ENCODE data around the gene SPRTN. TPM values are rescaled to one million over a fixed set of nuclear protein-coding genes. Genes with fewer than 3 reads are reported as not detected.
A peak's percentile ranks its signal among the peaks of the same experiment; 100 is the strongest.

The SPRTN gene
- total and polyA plus RNA-seq, 2 donors (not counting 1 experiment from before 2014, with no cell fraction given): 3.5 to 13.4 TPM

DNA sequence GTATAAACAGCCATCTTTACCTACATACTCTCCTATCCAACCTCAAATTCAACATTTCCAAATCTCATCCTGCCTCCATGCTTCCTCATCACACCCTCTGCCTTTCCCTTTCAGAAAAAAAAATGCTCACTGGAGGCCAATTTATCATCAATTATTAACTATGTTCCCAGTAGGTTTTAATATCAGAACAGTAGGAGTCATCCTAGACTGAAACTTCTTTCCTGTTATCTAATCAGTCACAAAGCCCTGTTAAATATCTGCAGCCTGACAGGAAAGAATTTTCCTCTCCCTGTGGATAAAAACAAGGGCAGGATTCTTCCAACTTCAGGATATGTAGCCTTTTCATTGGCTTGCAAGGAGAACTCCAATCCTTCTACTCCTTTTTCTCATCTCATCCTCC is 55.6 kb downstream of the SPRTN start:
- H3K4me3 Mint-ChIP-seq: no peak overlapping the region
- no peaks in the 10 kb centered on the region for H3K27me3 Mint-ChIP-seq
- no peak overlapping the region for H3K9ac ChIP-seq (ENCODE audit: low read length)
- intact Hi-C loops (cut with micrococcal nuclease): no loop called here
- no peak overlapping the region for H3K4me3 ChIP-seq (ENCODE audit: control extremely low read depth in 1 of 5, extremely low read depth in 1 of 5, insufficient read depth in 1 of 5, low read depth in 2 of 5, low read length in 4 of 5)
- no peak overlapping the region for H3K27ac ChIP-seq (ENCODE audit: low read length in 2 of 2)
- POLR2A ChIA-PET: no interaction called here
- H3K4me2 ChIP-seq (replicated peaks; ENCODE audit: low read depth, low read length, poor library complexity, severe bottlenecking): no peak overlapping the region
- TF ChIP-seq EZH2 (IDR thresholded peaks at IDR 0.05; ENCODE audit: borderline replicate concordance, insufficient read depth, low read depth, low read length, poor library complexity, severe bottlenecking): no peak
- TF ChIP-seq, protein P1, sequence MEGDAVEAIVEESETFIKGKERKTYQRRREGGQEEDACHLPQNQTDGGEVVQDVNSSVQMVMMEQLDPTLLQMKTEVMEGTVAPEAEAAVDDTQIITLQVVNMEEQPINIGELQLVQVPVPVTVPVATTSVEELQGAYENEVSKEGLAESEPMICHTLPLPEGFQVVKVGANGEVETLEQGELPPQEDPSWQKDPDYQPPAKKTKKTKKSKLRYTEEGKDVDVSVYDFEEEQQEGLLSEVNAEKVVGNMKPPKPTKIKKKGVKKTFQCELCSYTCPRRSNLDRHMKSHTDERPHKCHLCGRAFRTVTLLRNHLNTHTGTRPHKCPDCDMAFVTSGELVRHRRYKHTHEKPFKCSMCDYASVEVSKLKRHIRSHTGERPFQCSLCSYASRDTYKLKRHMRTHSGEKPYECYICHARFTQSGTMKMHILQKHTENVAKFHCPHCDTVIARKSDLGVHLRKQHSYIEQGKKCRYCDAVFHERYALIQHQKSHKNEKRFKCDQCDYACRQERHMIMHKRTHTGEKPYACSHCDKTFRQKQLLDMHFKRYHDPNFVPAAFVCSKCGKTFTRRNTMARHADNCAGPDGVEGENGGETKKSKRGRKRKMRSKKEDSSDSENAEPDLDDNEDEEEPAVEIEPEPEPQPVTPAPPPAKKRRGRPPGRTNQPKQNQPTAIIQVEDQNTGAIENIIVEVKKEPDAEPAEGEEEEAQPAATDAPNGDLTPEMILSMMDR (IDR thresholded peaks at IDR 0.05): no peak
- H3K27ac Mint-ChIP-seq: no peak overlapping the region
- H4K20me1 ChIP-seq (ENCODE audit: control insufficient read depth, insufficient read depth, low read length, poor library complexity, severe bottlenecking): peaks cover 53% of the 10 kb centered on the region
- H3K9me3 ChIP-seq (ENCODE audit: control extremely low read depth in 1 of 3, control insufficient read depth in 2 of 3, insufficient read depth in 1 of 3, low read length in 2 of 3): no peaks in the 10 kb centered on the region
- H3K4me1 ChIP-seq (ENCODE audit: control insufficient read depth in 2 of 2, insufficient read depth in 2 of 2, low read length in 2 of 2): peaks cover 15% of the 10 kb centered on the region in 2 donors
- no peaks in the 10 kb centered on the region for H3K9me3 Mint-ChIP-seq (ENCODE audit: insufficient read depth)
- no peak overlapping the region for H2AFZ ChIP-seq (ENCODE audit: insufficient read depth, low read depth, low read length, poor library complexity, severe bottlenecking)
- peaks cover 54% of the 10 kb centered on the region for H3K4me1 Mint-ChIP-seq
- H3K36me3 ChIP-seq (replicated peaks in 1 of 2; ENCODE audit: control extremely low read depth in 1 of 2, control insufficient read depth in 1 of 2, extremely low read depth in 1 of 2, insufficient read depth in 2 of 2, low read length in 1 of 2): peaks cover 2% of the 10 kb centered on the region in 2 experiments
- no peaks in the 10 kb centered on the region for H3K27me3 ChIP-seq (replicated peaks in 1 of 4; ENCODE audit: control extremely low read depth in 1 of 4, control insufficient read depth in 3 of 4, insufficient read depth in 4 of 4, low read length in 3 of 4)
- peaks cover 91% of the 10 kb centered on the region for H3K79me2 ChIP-seq (ENCODE audit: control insufficient read depth, insufficient read depth, low read length)
- ATAC-seq (ENCODE audit: low read depth) (no peak), DNase-seq (no peak)
- CTCF ChIA-PET: no interaction called here

DNA sequence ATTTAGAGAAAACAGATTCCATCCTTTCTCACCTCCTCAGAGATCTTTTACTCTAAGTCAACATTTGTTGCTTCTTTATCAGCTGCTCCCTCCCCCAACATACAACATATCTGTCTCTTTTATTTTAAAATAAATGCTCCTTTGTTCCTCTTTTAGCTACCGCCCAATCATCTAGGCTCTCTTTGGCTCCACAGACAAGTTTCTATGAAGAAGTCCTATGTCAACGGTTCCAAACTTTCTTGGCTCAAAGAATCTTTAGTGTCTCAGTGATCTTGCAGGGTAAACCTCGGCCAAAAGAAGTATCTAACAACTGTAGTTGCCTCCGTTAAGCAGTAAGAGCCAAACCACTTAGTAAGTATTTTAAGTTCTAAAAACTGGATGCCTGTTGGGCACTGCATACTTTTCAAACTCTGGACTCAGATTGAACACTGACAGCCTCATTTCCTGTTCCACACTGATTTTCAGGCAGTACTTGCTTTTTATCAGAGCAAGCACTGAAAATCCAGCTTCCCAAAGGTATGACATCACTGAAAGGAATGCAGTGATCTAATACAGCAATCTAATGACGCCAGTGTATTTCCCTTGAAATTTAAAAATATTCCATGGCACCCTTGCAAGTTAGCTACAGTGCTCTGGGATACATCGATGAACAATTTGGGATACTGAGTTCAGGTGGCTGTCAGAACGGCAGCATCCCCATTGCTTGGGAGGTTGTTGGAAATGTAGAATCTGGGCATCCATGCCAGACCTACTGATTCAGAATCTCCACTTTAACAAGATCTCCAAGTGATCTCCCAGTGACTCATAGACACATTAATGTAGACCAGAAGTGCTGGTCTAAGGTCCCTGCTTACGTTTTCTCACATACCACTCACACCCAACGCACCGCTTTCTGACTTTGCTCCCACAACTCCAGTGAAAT is 57.2 kb downstream of the SPRTN start:
- Mint-ChIP-seq H3K4me3 (no peak overlapping the region), H3K27ac (no peak overlapping the region), H3K9me3 (ENCODE audit: insufficient read depth) (no peaks in the 10 kb centered on the region), H3K27me3 (no peaks in the 10 kb centered on the region), H3K4me1 (peaks cover 56% of the 10 kb centered on the region)
- Histone ChIP-seq H3K9me3 (ENCODE audit: control extremely low read depth in 1 of 3, control insufficient read depth in 2 of 3, insufficient read depth in 1 of 3, low read length in 2 of 3) (no peaks in the 10 kb centered on the region), H3K36me3 (replicated peaks in 1 of 2; ENCODE audit: control extremely low read depth in 1 of 2, control insufficient read depth in 1 of 2, extremely low read depth in 1 of 2, insufficient read depth in 2 of 2, low read length in 1 of 2) (peaks cover 2 to 3% of the 10 kb centered on the region in 2 experiments), H3K4me1 (ENCODE audit: control insufficient read depth in 2 of 2, insufficient read depth in 2 of 2, low read length in 2 of 2) (peaks cover 15% of the 10 kb centered on the region in 2 donors), H3K4me3 (ENCODE audit: control extremely low read depth in 1 of 5, extremely low read depth in 1 of 5, insufficient read depth in 1 of 5, low read depth in 2 of 5, low read length in 4 of 5) (no peak overlapping the region), H2AFZ (ENCODE audit: insufficient read depth, low read depth, low read length, poor library complexity, severe bottlenecking) (no peak overlapping the region), H4K20me1 (ENCODE audit: control insufficient read depth, insufficient read depth, low read length, poor library complexity, severe bottlenecking) (peaks cover 56% of the 10 kb centered on the region), H3K4me2 (replicated peaks; ENCODE audit: low read depth, low read length, poor library complexity, severe bottlenecking) (peak overlapping the region; percentile 26), H3K79me2 (ENCODE audit: control insufficient read depth, insufficient read depth, low read length) (peaks cover 91% of the 10 kb centered on the region), H3K27me3 (replicated peaks in 1 of 4; ENCODE audit: control extremely low read depth in 1 of 4, control insufficient read depth in 3 of 4, insufficient read depth in 4 of 4, low read length in 3 of 4) (no peaks in the 10 kb centered on the region), H3K9ac (ENCODE audit: low read length) (peak overlapping the region; percentile 9), H3K27ac (ENCODE audit: low read length in 2 of 2) (peak overlapping the region in 1 of 2 donors; percentile 24)
- TF ChIP-seq, protein P1 (IDR thresholded peaks at IDR 0.05): no peak
- TF ChIP-seq EZH2 (IDR thresholded peaks at IDR 0.05; ENCODE audit: borderline replicate concordance, insufficient read depth, low read depth, low read length, poor library complexity, severe bottlenecking): no peak
- ChIA-PET POLR2A (no interaction called here), CTCF (no interaction called here)
- WGBS (ENCODE audit: insufficient coverage): 66% methylated on average over 7 of the region's 10 CpGs
- DNase-seq (no peak), ATAC-seq (ENCODE audit: low read depth) (no peak)
- intact Hi-C loops (cut with micrococcal nuclease): no loop called here
